Measurements from ENCODE around the gene KIAA1614. TPM values are rescaled to one million over a fixed set of nuclear protein-coding genes. Genes with fewer than 3 reads are reported as not detected.
A peak's percentile ranks its signal among the peaks of the same experiment; 100 is the strongest.

KIAA1614 gene
- total and polyA plus RNA-seq, 5 donors from 2014 or later = 0.02 to 0.20 (median 0.05) TPM; not detected in 2

- Histone ChIP-seq H3K9me3 (ENCODE audit: control insufficient read depth in 2 of 2, low read length in 2 of 2) (peaks cover 4 to 7% of the 10 kb centered on the region in 2 experiments), H3K4me1 (ENCODE audit: control insufficient read depth, insufficient read depth, low read length, poor library complexity, severe bottlenecking) (no peaks in the 10 kb centered on the region), H3K27me3 (ENCODE audit: control insufficient read depth, insufficient read depth, low read length) (no peaks in the 10 kb centered on the region), H3K36me3 (ENCODE audit: control insufficient read depth, insufficient read depth, low read length) (no peaks in the 10 kb centered on the region), H3K4me3 (ENCODE audit: low read depth, low read length) (no peak overlapping the region), H3K27ac (ENCODE audit: insufficient read depth, low read length, poor library complexity, severe bottlenecking) (no peak overlapping the region)
- Mint-ChIP-seq H3K36me3 (peaks cover 6% of the 10 kb centered on the region), H3K27ac (no peak overlapping the region), H3K4me1 (no peaks in the 10 kb centered on the region), H3K9me3 (peaks cover 0 to 8% (median 2%) of the 10 kb centered on the region in 7 donors), H3K4me3 (no peak overlapping the region), H3K27me3 (peaks cover 7% of the 10 kb centered on the region)
- DNase-seq (no peak), ATAC-seq (ENCODE audit: low read depth in 2 of 2) (no peak)
Observed at GRCh38 chr1:180941518-180942275, 29.0 kb downstream of the KIAA1614 start.

GRCh38 chr1:180945151-180945550 is 32.5 kb downstream of the KIAA1614 start:
- Mint-ChIP-seq H3K27ac (peak overlapping the region in 1 of 3 donors; percentile 5), H3K36me3 (peaks cover 22% of the 10 kb centered on the region)
- no peak for DNase-seq

GRCh38 chr1:180945551-180945950 is 32.9 kb downstream of the KIAA1614 start:
- peak overlapping the region in 1 of 3 donors; percentile 32 for H3K27ac Mint-ChIP-seq
- no peaks in the 10 kb centered on the region for H3K4me1 ChIP-seq (ENCODE audit: control insufficient read depth, insufficient read depth, low read length, poor library complexity, severe bottlenecking)
- no peaks in the 10 kb centered on the region for H3K27me3 Mint-ChIP-seq
- no peaks in the 10 kb centered on the region for H3K27me3 ChIP-seq (ENCODE audit: control insufficient read depth, insufficient read depth, low read length)
- DNase-seq (no peak), ATAC-seq (ENCODE audit: low read depth in 2 of 2) (no peak)
- no peak overlapping the region for H3K4me3 Mint-ChIP-seq
- peaks cover 23% of the 10 kb centered on the region for H3K36me3 Mint-ChIP-seq
- peaks cover 0 to 3% (median 0%) of the 10 kb centered on the region in 4 donors for H3K4me1 Mint-ChIP-seq
- H3K36me3 ChIP-seq (ENCODE audit: control insufficient read depth, insufficient read depth, low read length) = no peaks in the 10 kb centered on the region
- H3K27ac ChIP-seq (ENCODE audit: insufficient read depth, low read length, poor library complexity, severe bottlenecking) = no peak overlapping the region
- peaks cover 4 to 19% of the 10 kb centered on the region in 2 experiments for H3K9me3 ChIP-seq (ENCODE audit: control insufficient read depth in 2 of 2, low read length in 2 of 2)
- no peak overlapping the region for H3K4me3 ChIP-seq (ENCODE audit: low read depth, low read length)
- peaks cover 0 to 20% (median 4%) of the 10 kb centered on the region in 7 donors for H3K9me3 Mint-ChIP-seq

More at GRCh38 chr1:180945151-180945550, 32.5 kb downstream of the KIAA1614 start:
- H3K27ac ChIP-seq (ENCODE audit: insufficient read depth, low read length, poor library complexity, severe bottlenecking) = no peak overlapping the region
- no peaks in the 10 kb centered on the region for H3K4me1 ChIP-seq (ENCODE audit: control insufficient read depth, insufficient read depth, low read length, poor library complexity, severe bottlenecking)
- peaks cover 0 to 20% (median 4%) of the 10 kb centered on the region in 7 donors for H3K9me3 Mint-ChIP-seq
- H3K4me3 Mint-ChIP-seq = no peak overlapping the region
- no peaks in the 10 kb centered on the region for H3K27me3 ChIP-seq (ENCODE audit: control insufficient read depth, insufficient read depth, low read length)
- no peaks in the 10 kb centered on the region for H3K27me3 Mint-ChIP-seq
- H3K36me3 ChIP-seq (ENCODE audit: control insufficient read depth, insufficient read depth, low read length) = no peaks in the 10 kb centered on the region
- no peak for ATAC-seq (ENCODE audit: low read depth in 2 of 2)
- H3K4me3 ChIP-seq (ENCODE audit: low read depth, low read length) = no peak overlapping the region
- H3K4me1 Mint-ChIP-seq = peaks cover 0 to 3% (median 0%) of the 10 kb centered on the region in 4 donors
- peaks cover 4 to 19% of the 10 kb centered on the region in 2 experiments for H3K9me3 ChIP-seq (ENCODE audit: control insufficient read depth in 2 of 2, low read length in 2 of 2)

DNA sequence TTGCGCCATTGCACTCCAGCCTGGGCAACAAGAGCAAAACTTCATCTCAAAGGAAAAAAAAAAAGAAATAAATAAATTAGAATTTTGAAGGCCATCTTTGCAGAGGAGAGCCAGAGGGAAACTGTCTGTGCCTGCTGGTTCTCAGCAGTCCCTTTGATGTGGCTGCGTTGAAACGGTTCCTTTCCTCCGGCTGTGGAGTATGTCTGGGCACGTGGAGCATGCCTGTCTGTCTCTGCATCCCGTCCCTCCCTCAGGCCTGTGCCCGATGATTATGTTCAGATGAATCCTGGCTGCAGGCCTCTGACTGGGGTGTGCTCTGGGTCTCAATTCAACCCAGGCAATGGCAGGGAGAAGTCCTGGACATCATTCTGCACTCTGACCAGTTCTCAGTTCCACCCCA is 33.4 kb downstream of the KIAA1614 start:
- Histone ChIP-seq H3K9me3 (ENCODE audit: control insufficient read depth in 2 of 2, low read length in 2 of 2) (peaks cover 4 to 19% of the 10 kb centered on the region in 2 experiments), H3K27me3 (ENCODE audit: control insufficient read depth, insufficient read depth, low read length) (no peaks in the 10 kb centered on the region), H3K36me3 (ENCODE audit: control insufficient read depth, insufficient read depth, low read length) (no peaks in the 10 kb centered on the region), H3K4me3 (ENCODE audit: low read depth, low read length) (no peak overlapping the region), H3K4me1 (ENCODE audit: control insufficient read depth, insufficient read depth, low read length, poor library complexity, severe bottlenecking) (no peaks in the 10 kb centered on the region), H3K27ac (ENCODE audit: insufficient read depth, low read length, poor library complexity, severe bottlenecking) (no peak overlapping the region)
- Mint-ChIP-seq H3K4me1 (peaks cover 0 to 3% (median 0%) of the 10 kb centered on the region in 4 donors), H3K36me3 (peaks cover 23% of the 10 kb centered on the region), H3K4me3 (no peak overlapping the region), H3K27me3 (no peaks in the 10 kb centered on the region), H3K9me3 (peaks cover 0 to 20% (median 4%) of the 10 kb centered on the region in 7 donors), H3K27ac (no peak overlapping the region)
- ATAC-seq (ENCODE audit: low read depth in 2 of 2) = no peak
- peak in 1 of 3 donors; percentile 64 for DNase-seq

DNA sequence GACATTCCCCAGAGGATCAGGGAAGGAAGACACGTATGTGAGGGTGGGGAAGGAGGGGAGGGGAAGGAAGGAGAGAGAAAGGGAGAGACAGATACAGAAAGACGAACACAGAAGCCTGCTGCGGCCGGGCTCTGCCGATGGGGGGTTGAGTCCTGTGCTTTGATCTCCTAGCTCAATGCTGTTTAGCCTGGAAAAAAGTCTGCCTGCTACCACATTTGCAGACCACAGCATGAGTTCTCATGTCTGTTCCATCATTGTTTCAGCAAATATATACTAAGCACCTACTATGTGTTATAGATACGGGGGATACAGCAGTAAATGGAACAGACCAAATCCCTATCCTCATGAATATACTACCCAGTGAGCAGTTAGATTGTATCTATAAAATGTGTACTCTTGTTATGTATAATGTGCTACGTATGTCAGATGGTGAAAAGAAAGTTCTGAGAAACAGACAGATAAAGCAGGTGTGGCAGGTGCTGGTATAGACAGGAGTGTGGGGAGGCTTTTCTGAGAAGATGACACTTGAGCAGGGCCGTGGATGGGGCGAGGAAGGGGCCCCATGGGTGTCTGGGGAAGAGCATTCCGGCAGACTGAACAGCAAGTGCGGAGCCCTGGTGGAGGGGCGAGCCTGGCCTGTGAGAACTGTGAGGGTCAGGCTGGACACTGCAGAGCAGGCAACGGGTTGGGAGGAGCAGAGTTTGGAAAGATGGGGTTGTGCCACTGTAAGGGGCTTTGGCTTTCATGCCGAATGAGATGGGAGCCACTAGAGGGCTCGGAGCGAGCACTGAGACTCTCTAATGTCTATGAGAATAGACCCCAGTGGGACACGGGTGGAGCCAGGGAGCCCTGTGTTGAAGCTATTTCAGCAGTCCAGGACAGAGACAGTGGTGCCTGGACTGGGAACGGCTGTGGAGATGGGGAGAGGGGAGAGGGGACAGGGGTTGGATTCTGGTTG is 34.1 kb downstream of the KIAA1614 start:
- no peak for ATAC-seq (ENCODE audit: low read depth in 2 of 2)
- H3K36me3 Mint-ChIP-seq = peaks cover 23% of the 10 kb centered on the region
- Histone ChIP-seq H3K27ac (ENCODE audit: insufficient read depth, low read length, poor library complexity, severe bottlenecking) (no peak overlapping the region), H3K4me1 (ENCODE audit: control insufficient read depth, insufficient read depth, low read length, poor library complexity, severe bottlenecking) (no peaks in the 10 kb centered on the region), H3K27me3 (ENCODE audit: control insufficient read depth, insufficient read depth, low read length) (no peaks in the 10 kb centered on the region), H3K36me3 (ENCODE audit: control insufficient read depth, insufficient read depth, low read length) (no peaks in the 10 kb centered on the region), H3K9me3 (ENCODE audit: control insufficient read depth in 2 of 2, low read length in 2 of 2) (peaks cover 4 to 19% of the 10 kb centered on the region in 2 experiments), H3K4me3 (ENCODE audit: low read depth, low read length) (no peak overlapping the region)
- peak overlapping the region in 2 of 3 donors; percentile 5 to 61 for H3K27ac Mint-ChIP-seq
- no peaks in the 10 kb centered on the region for H3K27me3 Mint-ChIP-seq
- H3K4me1 Mint-ChIP-seq = peaks cover 0 to 3% (median 0%) of the 10 kb centered on the region in 4 donors
- peak overlapping the region in 2 of 4 donors; percentile 2 to 78 for H3K4me3 Mint-ChIP-seq
- H3K9me3 Mint-ChIP-seq = peaks cover 0 to 20% (median 4%) of the 10 kb centered on the region in 7 donors
- DNase-seq = peak in 1 of 3 donors; percentile 83

DNA sequence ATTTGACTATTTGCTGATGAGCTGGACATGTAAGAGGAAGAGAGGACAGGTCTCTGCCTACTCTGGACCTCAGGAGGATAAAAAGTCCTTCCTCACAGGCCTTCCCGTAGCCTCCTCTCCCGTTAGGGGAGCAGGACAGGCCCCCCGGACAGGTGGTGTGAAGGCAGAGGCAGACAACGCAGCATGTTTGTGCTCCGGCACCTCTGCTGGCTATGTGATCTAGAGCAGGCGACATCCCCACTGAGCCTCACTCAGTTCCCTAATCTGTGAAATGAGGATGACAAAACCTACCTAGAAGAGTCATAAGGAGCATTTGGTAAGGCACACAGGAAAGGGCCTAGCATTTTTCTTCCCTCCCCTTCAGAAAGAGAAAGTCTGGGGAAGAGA is 34.8 kb downstream of the KIAA1614 start:
- Mint-ChIP-seq H3K36me3 (peaks cover 21% of the 10 kb centered on the region), H3K4me3 (peak overlapping the region in 1 of 4 donors; percentile 78), H3K27me3 (no peaks in the 10 kb centered on the region), H3K4me1 (peaks cover 0 to 3% (median 0%) of the 10 kb centered on the region in 4 donors), H3K27ac (peak overlapping the region in 1 of 3 donors; percentile 5), H3K9me3 (peaks cover 0 to 20% (median 4%) of the 10 kb centered on the region in 7 donors)
- no peaks in the 10 kb centered on the region for H3K36me3 ChIP-seq (ENCODE audit: control insufficient read depth, insufficient read depth, low read length)
- H3K27me3 ChIP-seq (ENCODE audit: control insufficient read depth, insufficient read depth, low read length) = no peaks in the 10 kb centered on the region
- DNase-seq (no peak), ATAC-seq (ENCODE audit: low read depth in 2 of 2) (no peak)
- no peak overlapping the region for H3K4me3 ChIP-seq (ENCODE audit: low read depth, low read length)
- H3K4me1 ChIP-seq (ENCODE audit: control insufficient read depth, insufficient read depth, low read length, poor library complexity, severe bottlenecking) = no peaks in the 10 kb centered on the region
- peaks cover 4 to 19% of the 10 kb centered on the region in 2 experiments for H3K9me3 ChIP-seq (ENCODE audit: control insufficient read depth in 2 of 2, low read length in 2 of 2)
- no peak overlapping the region for H3K27ac ChIP-seq (ENCODE audit: insufficient read depth, low read length, poor library complexity, severe bottlenecking)

GRCh38 chr1:180947901-180948640 is 35.4 kb downstream of the KIAA1614 start:
- ATAC-seq (ENCODE audit: low read depth in 2 of 2) = no peak
- peak in 1 of 3 donors; percentile 46 for DNase-seq
- no peaks in the 10 kb centered on the region for H3K27me3 Mint-ChIP-seq
- Histone ChIP-seq H3K36me3 (ENCODE audit: control insufficient read depth, insufficient read depth, low read length) (no peaks in the 10 kb centered on the region), H3K9me3 (ENCODE audit: control insufficient read depth in 2 of 2, low read length in 2 of 2) (peaks cover 4 to 19% of the 10 kb centered on the region in 2 experiments), H3K4me3 (ENCODE audit: low read depth, low read length) (no peak overlapping the region), H3K27ac (ENCODE audit: insufficient read depth, low read length, poor library complexity, severe bottlenecking) (no peak overlapping the region), H3K4me1 (ENCODE audit: control insufficient read depth, insufficient read depth, low read length, poor library complexity, severe bottlenecking) (no peaks in the 10 kb centered on the region), H3K27me3 (ENCODE audit: control insufficient read depth, insufficient read depth, low read length) (no peaks in the 10 kb centered on the region)
- H3K9me3 Mint-ChIP-seq = peaks cover 0 to 20% (median 4%) of the 10 kb centered on the region in 7 donors
- H3K36me3 Mint-ChIP-seq = peaks cover 20% of the 10 kb centered on the region
- peak overlapping the region in 2 of 4 donors; percentile 4 to 54 for H3K4me3 Mint-ChIP-seq
- H3K4me1 Mint-ChIP-seq = peaks cover 0 to 4% (median 0%) of the 10 kb centered on the region in 4 donors
- peak overlapping the region in 1 of 3 donors; percentile 9 for H3K27ac Mint-ChIP-seq

All from CD4-positive, CD25-positive, alpha-beta regulatory T cell (primary cell).